GM12872 (cell line): ENCODE measurements around the gene SUMO3.

Experiments used
- CTCF ChIP-seq: IDR thresholded peaks from 3 replicates; pipeline ENCODE4 v1.5.1; 2011; ENCODE audit warnings: low read depth, mild to moderate bottlenecking, low read length, moderate library complexity; ENCODE audit not compliant: insufficient read depth

Gene SUMO3

GRCh38 chr21:44797775-44798174, 20.1 kb downstream of the SUMO3 start:
- no peak for TF ChIP-seq CTCF

- TF ChIP-seq CTCF: no peak
These were observed 22.5 kb downstream of the SUMO3 start for GRCh38 chr21:44795342-44795741.

- no peak for TF ChIP-seq CTCF
These were observed 24.1 kb downstream of the SUMO3 start for GRCh38 chr21:44793592-44794374.

GRCh38 chr21:44792702-44793591, 24.9 kb downstream of the SUMO3 start:
- TF ChIP-seq CTCF: peak; percentile 80

- TF ChIP-seq CTCF: no peak
These were observed 25.9 kb downstream of the SUMO3 start for GRCh38 chr21:44791993-44792392.

- no peak for TF ChIP-seq CTCF
These were observed 26.6 kb downstream of the SUMO3 start for GRCh38 chr21:44791246-44791645.

- TF ChIP-seq CTCF: no peak
These were observed 27.5 kb downstream of the SUMO3 start for GRCh38 chr21:44790368-44790767.
